K562 (cell line): ENCODE data around the gene MMRN1. TPM values are rescaled to one million over a fixed set of nuclear protein-coding genes. Genes with fewer than 3 reads are reported as not detected.

ENCODE experiments used
- ATAC-seq: fragments of 200-7000 bp; cut with Tn5 transposase; 3 replicates; pipeline ENCODE4 v1.9.1; 2020; ENCODE audit warnings: moderate library complexity
- BruUV-seq: library from RNA; stranded (reverse); fragments of 400-500 nt; replicated peaks from 2 replicates; lab custom pipeline; 2021; lab: Mats Ljungman, UMichigan
- CTCF ChIA-PET: fragments of 300-600 bp; formaldehyde crosslinking; extraction: SDS; loops from one replicate; lab custom pipeline; 2021; ENCODE audit warnings: low intra/inter-chr PET ratio; lab: Yijun Ruan, JAX
- POLR2A ChIA-PET: fragments of 300-600, 350-650 bp; sonication (Branson Sonifier 250); formaldehyde crosslinking; extraction: SDS; loops from one replicate; lab custom pipeline; 2021; ENCODE audit warnings: antibody characterized with exemption, inconsistent platforms; lab: Yijun Ruan, JAX
- DNase-seq, 4 experiments: peaks; one replicate each; pipeline versions ENCODE4 v3.0.0 to v3.0.0-alpha.2; 2011 to 2018; ENCODE audit warnings: low spot score in 3 of 4, mixed read lengths in 3 of 4; ENCODE audit errors: extremely low read depth in 1 of 4
- FAIRE-seq: peaks from 2 replicates; lab custom pipeline; 2011; peaks lifted over from hg19 to GRCh38; lab: Jason Lieb, UNC
- H2AFZ ChIP-seq: 2 replicates; pipeline ENCODE4 v1.6.0; 2011; ENCODE audit warnings: low read depth, low read length, control low read depth, inconsistent platforms
- H3K27ac ChIP-seq: fragments of 200-600 bp; 3 replicates; pipeline ENCODE4 v1.8.0; 2011; ENCODE audit warnings: low read depth, mild to moderate bottlenecking, control low read depth, inconsistent platforms, low read length, moderate library complexity, mixed read lengths; ENCODE audit errors: extremely low read depth
- H3K27me3 ChIP-seq, 2 experiments: fragments of 300-600 bp in 1 of 2; 2 replicates in 1 of 2; 3 replicates in 1 of 2; pipeline versions ENCODE4 v1.6.0 to v1.8.0; 2011; ENCODE audit warnings: inconsistent platforms in 2 of 2, low read length in 2 of 2, mild to moderate bottlenecking in 1 of 2, mixed read lengths in 1 of 2, moderate library complexity in 1 of 2; ENCODE audit not compliant: control insufficient read depth in 2 of 2, insufficient read depth in 2 of 2
- H3K36me3 ChIP-seq: fragments of 300-600 bp; 3 replicates; pipeline ENCODE4 v1.8.0; 2011; ENCODE audit warnings: mild to moderate bottlenecking, low read length, inconsistent platforms; ENCODE audit not compliant: control insufficient read depth, insufficient read depth
- H3K4me1 ChIP-seq, 2 experiments: fragments of 200-600 bp in 1 of 2; replicated peaks in 1 of 2; 2 replicates in 1 of 2; 3 replicates in 1 of 2; pipeline versions ENCODE4 v1.5.1 to v1.8.0; 2011; ENCODE audit warnings: inconsistent platforms in 2 of 2, low read length in 2 of 2, mild to moderate bottlenecking in 1 of 2, mixed read lengths in 1 of 2, moderate library complexity in 1 of 2; ENCODE audit not compliant: control insufficient read depth in 2 of 2, insufficient read depth in 2 of 2
- H3K4me2 ChIP-seq: 2 replicates; pipeline ENCODE4 v1.6.1; 2011; ENCODE audit warnings: low read length, control low read depth, inconsistent platforms, mixed read lengths; ENCODE audit not compliant: insufficient read depth
- H3K4me3 ChIP-seq: fragments of 200-600 bp; sonication (generic), shearing (Covaris generic); 2 replicates; pipeline ENCODE4 v1.5.1; 2016; ENCODE audit warnings: control low read depth, inconsistent platforms
- H3K79me2 ChIP-seq: fragments of 200-600 bp; 3 replicates; pipeline ENCODE4 v1.8.0; 2011; ENCODE audit warnings: low read length, inconsistent platforms; ENCODE audit not compliant: control insufficient read depth, insufficient read depth
- H3K9ac ChIP-seq, 2 experiments: 2 replicates each; pipeline versions ENCODE4 v1.6.0 to v1.6.1; 2011; ENCODE audit warnings: low read depth in 2 of 2, low read length in 2 of 2, control low read depth in 1 of 2, inconsistent platforms in 1 of 2, mild to moderate bottlenecking in 1 of 2, mixed read lengths in 1 of 2; ENCODE audit not compliant: insufficient read depth in 1 of 2
- H3K9me1 ChIP-seq: one replicate; pipeline ENCODE4 v1.6.0; 2011; ENCODE audit warnings: inconsistent platforms, mild to moderate bottlenecking, low read length, moderate library complexity; ENCODE audit not compliant: control insufficient read depth, insufficient read depth
- H3K9me3 ChIP-seq: replicated peaks from 2 replicates; pipeline ENCODE4 v1.5.1; 2011; ENCODE audit warnings: low read depth, low read length, inconsistent platforms; ENCODE audit not compliant: control insufficient read depth, insufficient read depth
- H4K20me1 ChIP-seq: replicated peaks from 2 replicates; pipeline ENCODE4 v1.6.1; 2011; ENCODE audit warnings: low read length, inconsistent platforms, mixed read lengths; ENCODE audit not compliant: control insufficient read depth, insufficient read depth
- ARNT ChIP-seq, 2 experiments: fragments of 450-650 bp; IDR thresholded peaks; 2 replicates each; pipeline ENCODE4 v1.6.1; 2016; ENCODE audit warnings: mild to moderate bottlenecking in 1 of 2
- CBFA2T3 ChIP-seq: fragments of 450-650 bp; IDR thresholded peaks from 2 replicates; pipeline ENCODE4 v1.6.1; 2017
- CBX3 ChIP-seq, 2 experiments: IDR thresholded peaks; 1 replicate in 1 of 2; 2 replicates in 1 of 2; pipeline ENCODE4 v1.6.1; 2012; ENCODE audit warnings: inconsistent platforms in 2 of 2, low read length in 2 of 2, borderline replicate concordance in 1 of 2, control low read depth in 1 of 2
- ZBTB26 ChIP-seq: fragments of 450-650 bp; formaldehyde crosslinking; IDR thresholded peaks from 2 replicates; pipeline ENCODE4 v1.4.0; 2022; ENCODE audit warnings: missing genetic modification characterization
- in situ Hi-C: fragments of 300-500 bp; cut with MboI; formaldehyde crosslinking; loops from 4 replicates; pipeline ENCODE4 v1.15.0; 2018; ENCODE audit warnings: inconsistent platforms, mixed read lengths
- intact Hi-C: fragments of 100-400 bp; cut with micrococcal nuclease; formaldehyde crosslinking; loops from 2 replicates; pipeline ENCODE4 v1.14.2; 2022
- polyA plus RNA-seq, 8 experiments: library from polyadenylated mRNA; depleted of rRNA in 4 of 8; stranded (reverse) in 5 of 8; unstranded in 3 of 8; fragments of >200 nt; fragmentation: Nextera tagmentation in 2 of 8; fragmentation: Illumina TruSeq in 1 of 8; extraction: Ambion mirVana in 2 of 8; extraction: Trizol in 1 of 8; gene quantifications; 2 replicates each; pipeline versions ENCODE4 v1.2.1 to v1.2.3, GENCODE V29; 2011 to 2014; ENCODE audit warnings: inconsistent platforms in 1 of 8, missing spikeins in 1 of 8
- total RNA-seq, 7 experiments: library from RNA; depleted of rRNA in 6 of 7; stranded (reverse); fragments of >200 nt in 6 of 7; fragmentation: Illumina TruSeq in 2 of 7; extraction: Trizol in 2 of 7; gene quantifications; 2 replicates each; pipeline versions ENCODE4 v1.2.1 to v1.2.3, GENCODE V29; 2011 to 2021; ENCODE audit warnings: low replicate concordance in 1 of 7
- TF ChIP-seq, protein P1 (sequence below): fragments of 250-450 bp; sonication (Bioruptor Pico); IDR thresholded peaks from 2 replicates; pipeline ENCODE4 v1.5.0; 2021; ENCODE audit warnings: mild to moderate bottlenecking, borderline replicate concordance

MMRN1 gene
- total and polyA plus RNA-seq, 9 of the 15 experiments (the other 6 are each of a cell fraction or from before 2014, with no cell fraction given): 0.01 to 0.06 (median 0.02) TPM; not detected in 6

GRCh38 chr4:89899152-89899551 is 4.5 kb downstream of the MMRN1 start:
- BruUV-seq: no TSS peak
- DNase-seq (no peak), ATAC-seq (no peak), FAIRE-seq (no peak)
- intact Hi-C loops (no loop called here), in situ Hi-C loops (no loop called here)
- ChIA-PET CTCF (no interaction called here), POLR2A (no interaction called here)
- Histone ChIP-seq H3K27me3 (no peaks in the 10 kb centered on the region), H4K20me1 (no peaks in the 10 kb centered on the region), H3K9me1 (no peaks in the 10 kb centered on the region), H3K4me1 (no peaks in the 10 kb centered on the region), H3K27ac (no peak overlapping the region), H2AFZ (no peak overlapping the region), H3K79me2 (no peaks in the 10 kb centered on the region), H3K4me2 (no peak overlapping the region), H3K4me3 (no peak overlapping the region), H3K9ac (no peak overlapping the region), H3K36me3 (no peaks in the 10 kb centered on the region), H3K9me3 (no peaks in the 10 kb centered on the region)
- TF ChIP-seq CBFA2T3 (0 out of 2 replicates have a peak, but pooled peaks have one; percentile 6), CBX3 (IDR thresholded peaks at IDR 0.05; ENCODE audit: borderline replicate concordance in 1 of 2, low read length in 2 of 2) (no peak), ZBTB26 (CRISPR knock-in tag) (no peak), ARNT (IDR thresholded peaks at IDR 0.05) (no peak)
- TF ChIP-seq, protein P1, sequence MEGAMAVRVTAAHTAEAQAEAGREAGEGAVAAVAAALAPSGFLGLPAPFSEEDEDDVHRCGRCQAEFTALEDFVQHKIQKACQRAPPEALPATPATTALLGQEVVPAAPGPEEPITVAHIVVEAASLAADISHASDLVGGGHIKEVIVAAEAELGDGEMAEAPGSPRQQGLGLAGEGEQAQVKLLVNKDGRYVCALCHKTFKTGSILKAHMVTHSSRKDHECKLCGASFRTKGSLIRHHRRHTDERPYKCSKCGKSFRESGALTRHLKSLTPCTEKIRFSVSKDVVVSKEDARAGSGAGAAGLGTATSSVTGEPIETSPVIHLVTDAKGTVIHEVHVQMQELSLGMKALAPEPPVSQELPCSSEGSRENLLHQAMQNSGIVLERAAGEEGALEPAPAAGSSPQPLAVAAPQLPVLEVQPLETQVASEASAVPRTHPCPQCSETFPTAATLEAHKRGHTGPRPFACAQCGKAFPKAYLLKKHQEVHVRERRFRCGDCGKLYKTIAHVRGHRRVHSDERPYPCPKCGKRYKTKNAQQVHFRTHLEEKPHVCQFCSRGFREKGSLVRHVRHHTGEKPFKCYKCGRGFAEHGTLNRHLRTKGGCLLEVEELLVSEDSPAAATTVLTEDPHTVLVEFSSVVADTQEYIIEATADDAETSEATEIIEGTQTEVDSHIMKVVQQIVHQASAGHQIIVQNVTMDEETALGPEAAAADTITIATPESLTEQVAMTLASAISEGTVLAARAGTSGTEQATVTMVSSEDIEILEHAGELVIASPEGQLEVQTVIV (CRISPR knock-in tag): no peak
